Glutamatergic neuron (in vitro differentiated cells): ENCODE data around the gene ITPKB. TPM values are rescaled to one million over a fixed set of nuclear protein-coding genes. Genes with fewer than 3 reads are reported as not detected.

Experiments
- DNase-seq: peaks from one replicate; pipeline ENCODE4 v3.0.0; 2022
- H3K27ac Mint-ChIP-seq: one replicate; pipeline ENCODE4 v1.8.0; 2020; ENCODE audit warnings: mild to moderate bottlenecking, mixed read lengths, inconsistent platforms; ENCODE audit not compliant: unreplicated experiment
- H3K27me3 Mint-ChIP-seq: one replicate; pipeline ENCODE4 v1.8.0; 2020; ENCODE audit warnings: mild to moderate bottlenecking, moderate library complexity, mixed read lengths, inconsistent platforms; ENCODE audit not compliant: unreplicated experiment
- H3K36me3 Mint-ChIP-seq: one replicate; pipeline ENCODE4 v1.8.0; 2020; ENCODE audit warnings: mild to moderate bottlenecking, mixed read lengths, inconsistent platforms; ENCODE audit not compliant: unreplicated experiment
- H3K4me1 Mint-ChIP-seq: one replicate; pipeline ENCODE4 v1.8.0; 2020; ENCODE audit warnings: mild to moderate bottlenecking, low read depth, mixed read lengths, inconsistent platforms; ENCODE audit not compliant: unreplicated experiment
- H3K4me3 Mint-ChIP-seq: one replicate; pipeline ENCODE4 v1.8.0; 2020; ENCODE audit warnings: mild to moderate bottlenecking, mixed read lengths, inconsistent platforms; ENCODE audit not compliant: unreplicated experiment
- H3K9me3 Mint-ChIP-seq: one replicate; pipeline ENCODE4 v1.8.0; 2020; ENCODE audit warnings: mild to moderate bottlenecking, moderate library complexity, mixed read lengths, inconsistent platforms; ENCODE audit not compliant: unreplicated experiment
- CTCF ChIP-seq: fragments of 200-600 bp; sonication (generic); IDR thresholded peaks from one replicate; pipeline ENCODE4 v1.5.0; 2021; ENCODE audit not compliant: partially characterized antibody, unreplicated experiment
- total RNA-seq: library from RNA; stranded (reverse); fragmentation: NEBNext Ultra II Directional; extraction: Animal tissue kit (Norgen Biotek cat#: 25700); gene quantifications from one replicate; pipeline ENCODE4 v1.2.1, GENCODE V29; 2021; ENCODE audit not compliant: unreplicated experiment

Gene ITPKB
- total RNA-seq, 1 donor from 2014 or later: 0.34 TPM

- Mint-ChIP-seq H3K27ac (no peak overlapping the region), H3K4me1 (peaks cover 34% of the 10 kb centered on the region), H3K27me3 (peaks cover 10% of the 10 kb centered on the region), H3K36me3 (no peaks in the 10 kb centered on the region), H3K9me3 (peaks cover 15% of the 10 kb centered on the region), H3K4me3 (no peak overlapping the region)
- TF ChIP-seq CTCF: no peak
- no peak for DNase-seq
Measured at GRCh38 chr1:226586116-226586515, 153.0 kb downstream of the ITPKB start.

GRCh38 chr1:226584164-226584563 is 154.9 kb downstream of the ITPKB start:
- TF ChIP-seq CTCF: no peak
- no peak overlapping the region for H3K27ac Mint-ChIP-seq

GRCh38 chr1:226582966-226583365 is 156.1 kb downstream of the ITPKB start:
- H3K9me3 Mint-ChIP-seq: peaks cover 3% of the 10 kb centered on the region
- peaks cover 6% of the 10 kb centered on the region for H3K36me3 Mint-ChIP-seq
- peaks cover 3% of the 10 kb centered on the region for H3K27me3 Mint-ChIP-seq
- DNase-seq: no peak
- peaks cover 9% of the 10 kb centered on the region for H3K4me1 Mint-ChIP-seq
- TF ChIP-seq CTCF: no peak
- H3K4me3 Mint-ChIP-seq: no peak overlapping the region
- no peak overlapping the region for H3K27ac Mint-ChIP-seq

More at GRCh38 chr1:226584164-226584563, 154.9 kb downstream of the ITPKB start:
- Mint-ChIP-seq H3K4me3 (no peak overlapping the region), H3K27me3 (peaks cover 3% of the 10 kb centered on the region), H3K9me3 (peaks cover 6% of the 10 kb centered on the region), H3K4me1 (peaks cover 18% of the 10 kb centered on the region), H3K36me3 (peaks cover 6% of the 10 kb centered on the region)
- DNase-seq: no peak

Other genes starting within 250 kb of the ITPKB start
- 11.0 TPM for gene STUM, start 190.5 kb downstream of the ITPKB start, total RNA-seq
- gene PSEN2, start 131.3 kb upstream of the ITPKB start, total RNA-seq: 22.2 TPM
- gene COQ8A, start 201.0 kb upstream of the ITPKB start, total RNA-seq: 41.9 TPM